Glomerular endothelial cell (primary cell): Measurements from ENCODE around the gene GPR55. TPM values are rescaled to one million over a fixed set of nuclear protein-coding genes. Genes with fewer than 3 reads are reported as not detected.

Source experiments
- total RNA-seq: library from RNA; depleted of rRNA; stranded (reverse); fragments of >200 nt; gene quantifications from 2 replicates; pipeline ENCODE4 v1.2.3, GENCODE V29; 2015

Gene GPR55
- total RNA-seq, 1 donor from 2014 or later: not detected

Other genes with a start within 250 kb of the GPR55 start
- 56.4 and 70.9 TPM in 2 replicates for gene CAB39, start 212.4 kb downstream of the GPR55 start, total RNA-seq
- gene ITM2C, start 60.3 kb downstream of the GPR55 start, total RNA-seq: 47.2 and 91.2 TPM in 2 replicates
- gene SPATA3, start 70.9 kb upstream of the GPR55 start, total RNA-seq: not detected in 2 replicates
- gene C2orf72, start 112.3 kb upstream of the GPR55 start, total RNA-seq: 0.29 and 1.5 TPM in 2 replicates
- gene PSMD1, start 131.6 kb upstream of the GPR55 start, total RNA-seq: 98.1 and 104 TPM in 2 replicates
- gene HTR2B, start 199.8 kb upstream of the GPR55 start, total RNA-seq: 0.19 and 1.2 TPM in 2 replicates